IMR-90 (cell line): ENCODE results near the gene ZNF746. TPM values are rescaled to one million over a fixed set of nuclear protein-coding genes. Genes with fewer than 3 reads are reported as not detected.

Source experiments
- ATAC-seq: fragments of 200-7000 bp; cut with Tn5 transposase; 2 replicates; pipeline ENCODE4 v1.9.1; 2020; ENCODE audit warnings: low read depth, mild to moderate bottlenecking, moderate library complexity
- BruUV-seq: library from RNA; stranded (reverse); fragments of 400-500 nt; replicated peaks from 2 replicates; lab custom pipeline; 2021; lab: Mats Ljungman, UMichigan
- CTCF ChIA-PET: fragments of 300-600 bp; formaldehyde crosslinking; extraction: SDS; loops from one replicate; lab custom pipeline; 2021; ENCODE audit warnings: antibody characterized with exemption; lab: Yijun Ruan, JAX
- POLR2A ChIA-PET: fragments of 300-600 bp; sonication (Branson Sonifier 250); formaldehyde crosslinking; loops from one replicate; lab custom pipeline; 2022; ENCODE audit warnings: antibody characterized with exemption; ENCODE audit not compliant: unreplicated experiment; lab: Charles Lee
- DNase-seq: peaks from one replicate; pipeline ENCODE4 v3.0.0; 2013
- H2AFZ ChIP-seq: replicated peaks from 2 replicates; pipeline ENCODE3; 2013; ENCODE audit warnings: low read length, mild to moderate bottlenecking; ENCODE audit not compliant: poor library complexity
- H2AK5ac ChIP-seq: 2 replicates; pipeline ENCODE4 v1.6.1; 2013; ENCODE audit warnings: low read depth, low read length, inconsistent platforms
- H2AK9ac ChIP-seq: replicated peaks from 2 replicates; pipeline ENCODE3; 2013; ENCODE audit warnings: mild to moderate bottlenecking, low read depth, low read length, moderate library complexity; ENCODE audit not compliant: poor library complexity
- H2BK120ac ChIP-seq: 2 replicates; pipeline ENCODE4 v1.6.1; 2013; ENCODE audit warnings: low read depth, low read length, inconsistent platforms
- H2BK15ac ChIP-seq: 3 replicates; pipeline ENCODE4 v1.6.1; 2013; ENCODE audit warnings: low read depth, low read length, inconsistent platforms
- H2BK20ac ChIP-seq: 2 replicates; pipeline ENCODE4 v1.6.1; 2013; ENCODE audit warnings: low read depth, mild to moderate bottlenecking, inconsistent platforms, low read length, moderate library complexity
- H2BK5ac ChIP-seq: 2 replicates; pipeline ENCODE4 v1.6.1; 2013; ENCODE audit warnings: mild to moderate bottlenecking, low read depth, low read length, inconsistent platforms; ENCODE audit not compliant: poor library complexity, severe bottlenecking
- H3K14ac ChIP-seq: replicated peaks from 2 replicates; pipeline ENCODE4 v1.6.1; 2013; ENCODE audit warnings: low read depth, low read length, inconsistent platforms
- H3K18ac ChIP-seq: 2 replicates; pipeline ENCODE4 v1.6.1; 2013; ENCODE audit warnings: low read depth, low read length, control low read depth
- H3K23ac ChIP-seq: 2 replicates; pipeline ENCODE4 v1.6.1; 2013; ENCODE audit warnings: low read depth, low read length, inconsistent platforms
- H3K27ac ChIP-seq: 2 replicates; pipeline ENCODE4 v1.5.1; 2013; ENCODE audit warnings: mild to moderate bottlenecking, control low read depth, low read length; ENCODE audit not compliant: insufficient read depth
- H3K27me3 ChIP-seq: 2 replicates; pipeline ENCODE4 v1.6.1; 2013; ENCODE audit warnings: low read length; ENCODE audit not compliant: control insufficient read depth, insufficient read depth
- H3K36me3 ChIP-seq: 2 replicates; pipeline ENCODE4 v1.6.1; 2013; ENCODE audit warnings: low read length, mixed read lengths; ENCODE audit not compliant: control insufficient read depth, insufficient read depth
- H3K4ac ChIP-seq: 2 replicates; pipeline ENCODE4 v1.6.1; 2013; ENCODE audit warnings: low read depth, low read length, inconsistent platforms
- H3K4me1 ChIP-seq: 2 replicates; pipeline ENCODE4 v1.6.1; 2013; ENCODE audit warnings: low read length, mixed read lengths; ENCODE audit not compliant: control insufficient read depth, insufficient read depth
- H3K4me2 ChIP-seq: 2 replicates; pipeline ENCODE4 v1.6.1; 2013; ENCODE audit warnings: low read depth, mild to moderate bottlenecking, control low read depth, low read length, moderate library complexity
- H3K4me3 ChIP-seq: 2 replicates; pipeline ENCODE4 v1.5.1; 2013; ENCODE audit warnings: low read depth, mild to moderate bottlenecking, control low read depth, low read length, moderate library complexity; ENCODE audit not compliant: insufficient read depth
- H3K56ac ChIP-seq: 2 replicates; pipeline ENCODE4 v1.6.1; 2013; ENCODE audit warnings: low read length, inconsistent platforms; ENCODE audit not compliant: insufficient read depth; ENCODE audit errors: extremely low read depth
- H3K79me1 ChIP-seq, 2 experiments: 2 replicates each; pipeline ENCODE4 v1.6.1; 2013; ENCODE audit warnings: low read length in 2 of 2, inconsistent platforms in 1 of 2, low read depth in 1 of 2
- H3K9ac ChIP-seq: 2 replicates; pipeline ENCODE4 v1.6.1; 2013; ENCODE audit warnings: low read depth, low read length, control low read depth
- H3K9me1 ChIP-seq: 2 replicates; pipeline ENCODE4 v1.6.1; 2013; ENCODE audit warnings: low read length, inconsistent platforms; ENCODE audit not compliant: insufficient read depth
- H3K9me3 ChIP-seq: 2 replicates; pipeline ENCODE4 v1.6.1; 2013; ENCODE audit warnings: low read length; ENCODE audit not compliant: control insufficient read depth, insufficient read depth
- H4K20me1 ChIP-seq: 2 replicates; pipeline ENCODE4 v1.6.1; 2013; ENCODE audit warnings: low read length, inconsistent platforms; ENCODE audit not compliant: insufficient read depth
- H4K5ac ChIP-seq: 2 replicates; pipeline ENCODE4 v1.6.1; 2013; ENCODE audit warnings: mild to moderate bottlenecking, low read depth, low read length, control low read depth
- H4K8ac ChIP-seq, 2 experiments: 2 replicates each; pipeline ENCODE4 v1.6.1; 2013; ENCODE audit warnings: low read depth in 2 of 2, low read length in 2 of 2, control low read depth in 1 of 2, inconsistent platforms in 1 of 2
- H4K91ac ChIP-seq: 2 replicates; pipeline ENCODE4 v1.6.1; 2013; ENCODE audit warnings: low read depth, low read length, inconsistent platforms; ENCODE audit not compliant: insufficient read depth
- FOS ChIP-seq: fragments of 150-350 bp; IDR thresholded peaks from 2 replicates; pipeline ENCODE4 v1.6.1; 2016; ENCODE audit warnings: low read depth, low read length
- WGBS, 2 experiments: methylation state at CpG; one replicate each; pipeline versions ENCODE4 v1.1.5 to v1.1.7; 2013; ENCODE audit warnings: missing lambda C conversion rate in 2 of 2; ENCODE audit not compliant: insufficient read length in 1 of 2; ENCODE audit errors: extremely low coverage in 2 of 2; 5-methylcytosine and 5-hydroxymethylcytosine counted together
- dilution Hi-C: fragments of 300-500 bp; cut with HindIII; formaldehyde crosslinking; loops from one replicate; pipeline ENCODE4 v1.14.3; 2018; ENCODE audit warnings: low sequenced_read_pairs; ENCODE audit not compliant: unreplicated experiment
- in situ Hi-C: fragments of 300-500 bp; cut with MboI; formaldehyde crosslinking; loops from 3 replicates; pipeline ENCODE4 v1.14.3; 2019; ENCODE audit warnings: low sequenced_read_pairs, inconsistent platforms, mixed read lengths
- intact Hi-C: fragments of 100-400 bp; cut with micrococcal nuclease; formaldehyde crosslinking; loops from 2 replicates; pipeline ENCODE4 v1.10.0; 2022
- polyA plus RNA-seq, 3 experiments: library from polyadenylated mRNA; depleted of rRNA; stranded (reverse); fragments of >200 nt; gene quantifications; 2 replicates each; pipeline ENCODE4 v1.2.3, GENCODE V29; 2012; ENCODE audit warnings: low replicate concordance in 1 of 3
- total RNA-seq: library from RNA; depleted of rRNA; stranded (reverse); fragments of >200 nt; gene quantifications from 2 replicates; pipeline ENCODE4 v1.2.3, GENCODE V29; 2012

Gene ZNF746
- total and polyA plus RNA-seq, 2 of the 4 experiments (the other 2 are of a cell fraction), result 6.6 to 8.4 TPM

- H4K20me1 ChIP-seq, result no peaks in the 10 kb centered on the region
Observed at GRCh38 chr7:149544028-149544427, 46.4 kb upstream of the ZNF746 start.

More at GRCh38 chr7:149544028-149544427, 46.4 kb upstream of the ZNF746 start:
- H3K79me1 ChIP-seq, result no peaks in the 10 kb centered on the region
- dilution Hi-C loops (no loop called here), in situ Hi-C loops (no loop called here), intact Hi-C loops (no loop called here)
- H2AK5ac ChIP-seq, result no peak overlapping the region
- H3K4me1 ChIP-seq, result no peaks in the 10 kb centered on the region
- no peak overlapping the region for H4K8ac ChIP-seq
- no peak overlapping the region for H3K23ac ChIP-seq
- H3K9ac ChIP-seq, result no peak overlapping the region
- no peak overlapping the region for H3K4me2 ChIP-seq
- H2AK9ac ChIP-seq, result no peak overlapping the region
- POLR2A ChIA-PET, result no interaction called here
- CTCF ChIA-PET, result no interaction called here
- no peak overlapping the region for H4K5ac ChIP-seq
- no peak overlapping the region for H3K4ac ChIP-seq
- H2AFZ ChIP-seq, result no peak overlapping the region
- peaks cover 28% of the 10 kb centered on the region for H3K36me3 ChIP-seq
- H2BK15ac ChIP-seq, result no peak overlapping the region
- no peak overlapping the region for H3K56ac ChIP-seq
- no CpG with 5 or more reads among the region's 3 CpGs for WGBS, 2 experiments
- BruUV-seq, result no TSS peak
- H3K9me1 ChIP-seq, result no peaks in the 10 kb centered on the region; the same call in 1 of the 2 replicates
- ATAC-seq (no peak), DNase-seq (no peak)
- H3K14ac ChIP-seq, result no peak overlapping the region
- H3K18ac ChIP-seq, result no peak overlapping the region
- H4K91ac ChIP-seq, result no peak overlapping the region
- no peaks in the 10 kb centered on the region for H3K9me3 ChIP-seq
- H3K4me3 ChIP-seq, result no peak overlapping the region
- no peak overlapping the region for H3K27ac ChIP-seq
- H3K27me3 ChIP-seq, result no peaks in the 10 kb centered on the region
- no peak overlapping the region for H2BK120ac ChIP-seq
- no peak overlapping the region for H2BK5ac ChIP-seq
- no peak overlapping the region for H2BK20ac ChIP-seq
- TF ChIP-seq FOS, result no peak
